Retinal pigment epithelial cell (primary cell): ENCODE results near the gene LRRIQ1.

Experiments
- DNase-seq: peaks from one replicate; pipeline ENCODE4 v3.0.0-alpha.2; 2010; ENCODE audit warnings: low read depth
- H3K4me3 ChIP-seq: 2 replicates; pipeline ENCODE4 v1.5.1; 2011; ENCODE audit warnings: mild to moderate bottlenecking, low read length, control low read depth, moderate library complexity
- CTCF ChIP-seq: conservative IDR thresholded peaks from 2 replicates; pipeline ENCODE4 v1.5.1; 2011; ENCODE audit warnings: low read depth, low read length, control low read depth, inconsistent platforms

LRRIQ1 gene

GRCh38 chr12:85036234-85036707 is at the start of gene LRRIQ1, which contains the start of gene TSPAN19:
Gene LRRIQ1 (plus strand): TSS chr12:85036351. CDS start chr12:85038177, 1,826 bp downstream.
Gene TSPAN19 (minus strand): TSS chr12:85036277. CDS start chr12:85029946, 6,331 bp downstream.
- no peak for TF ChIP-seq CTCF
- H3K4me3 ChIP-seq = peak within 1 kb of the TSS; percentile 86
- DNase-seq = peak; percentile 77

- no peak for TF ChIP-seq CTCF
- H3K4me3 ChIP-seq = no peak overlapping the region
- peak; percentile 61 for DNase-seq
Measured at GRCh38 chr12:84986586-84986985, 49.6 kb upstream of the LRRIQ1 start.

- no peak for TF ChIP-seq CTCF
- DNase-seq = no peak
- no peak overlapping the region for H3K4me3 ChIP-seq
Measured at GRCh38 chr12:84994426-84994825, 41.7 kb upstream of the LRRIQ1 start.

GRCh38 chr12:84995641-84996040 is 40.5 kb upstream of the LRRIQ1 start:
- no peak for TF ChIP-seq CTCF
- DNase-seq = no peak
- H3K4me3 ChIP-seq = no peak overlapping the region

- no peak for DNase-seq
- no peak for TF ChIP-seq CTCF
Measured at GRCh38 chr12:84996759-84997158, 39.4 kb upstream of the LRRIQ1 start.

GRCh38 chr12:84998341-84998740 is 37.8 kb upstream of the LRRIQ1 start:
- no peak for TF ChIP-seq CTCF
- DNase-seq = no peak
- no peak overlapping the region for H3K4me3 ChIP-seq

More at GRCh38 chr12:84996759-84997158, 39.4 kb upstream of the LRRIQ1 start:
- H3K4me3 ChIP-seq = no peak overlapping the region

- no peak for TF ChIP-seq CTCF
- DNase-seq = no peak
- no peak overlapping the region for H3K4me3 ChIP-seq
Measured at GRCh38 chr12:85000729-85001128, 35.4 kb upstream of the LRRIQ1 start.
